Pulmonary artery endothelial cell (primary cell): Measurements from ENCODE around the gene HERC2. TPM values are rescaled to one million over a fixed set of nuclear protein-coding genes. Genes with fewer than 3 reads are reported as not detected.
"Not testable (repeated sequence)": the region's sequence is repeated elsewhere in the genome, so short reads cannot be mapped to it uniquely, and the experiment has no call there.

Source experiments
- DNase-seq: peaks from one replicate; pipeline ENCODE4 v3.0.0-alpha.2; 2011; ENCODE audit warnings: low read depth, low spot score
- total RNA-seq: library from RNA; depleted of rRNA; stranded (reverse); fragments of >200 nt; gene quantifications from 2 replicates; pipeline ENCODE4 v1.2.3, GENCODE V29; 2014

The HERC2 gene
- total RNA-seq, 1 donor from 2014 or later = 62.4 TPM

DNA sequence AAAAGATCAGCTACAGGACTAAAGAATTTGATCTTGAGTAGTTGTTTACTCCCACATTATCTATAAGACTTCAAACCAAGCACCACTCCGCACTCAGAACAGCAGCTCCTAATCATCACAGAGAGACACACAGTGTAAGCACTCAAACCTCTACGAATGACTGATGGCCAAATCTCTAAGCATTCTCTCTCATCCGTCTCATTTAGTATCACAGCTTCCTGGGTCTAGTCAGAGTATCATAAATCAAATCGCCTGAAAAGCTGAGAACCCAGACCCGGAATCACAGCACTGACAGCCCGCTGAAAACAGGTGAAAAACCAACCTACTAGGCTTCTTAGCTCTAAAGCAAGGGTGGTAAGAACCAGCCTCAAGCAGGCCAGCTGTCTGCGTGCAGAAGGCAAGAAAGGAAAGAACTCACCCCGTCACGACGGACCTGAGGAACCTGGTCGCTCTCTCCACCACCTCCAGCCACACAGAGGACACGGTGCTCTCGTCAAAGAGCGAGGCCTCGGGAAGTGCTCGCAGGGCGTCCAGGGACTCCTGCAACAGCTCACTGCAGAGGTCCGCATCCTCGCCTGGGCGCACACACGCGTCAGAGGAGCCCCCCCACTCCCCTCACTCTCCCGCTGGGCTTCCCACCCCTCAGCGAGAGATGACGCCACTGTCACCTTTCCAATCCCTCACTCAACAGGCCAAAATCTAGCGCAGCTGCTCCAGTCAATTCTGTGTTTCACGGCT lies 47.9 kb downstream of the HERC2 start:
- no peak for DNase-seq

- peak; percentile 10 for DNase-seq
Measured at GRCh38 chr15:28273468-28273867, 48.5 kb downstream of the HERC2 start.

DNA sequence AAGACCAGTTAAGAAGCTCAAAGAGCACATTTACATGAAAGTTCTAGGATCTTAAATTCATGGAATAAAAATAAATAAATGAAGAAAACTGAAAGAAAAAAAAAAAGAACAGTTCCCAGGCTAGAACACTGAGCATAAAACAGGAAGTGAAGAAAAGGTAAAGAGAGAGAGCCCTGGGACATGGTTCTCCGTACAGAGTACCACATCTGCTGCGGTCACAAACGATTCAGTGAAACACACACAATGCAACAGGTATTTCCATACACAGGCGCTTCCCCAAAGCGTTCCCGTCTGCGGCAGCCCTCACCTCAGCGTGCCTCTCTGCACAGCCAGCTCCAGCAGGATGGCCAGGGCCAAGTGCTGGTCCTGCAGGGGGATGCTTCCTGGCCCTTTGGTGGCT lies 49.4 kb downstream of the HERC2 start:
- no peak for DNase-seq

- DNase-seq = no peak
Measured at GRCh38 chr15:28271697-28272260, 50.2 kb downstream of the HERC2 start.

GRCh38 chr15:28269097-28269496 lies 52.9 kb downstream of the HERC2 start:
- DNase-seq = peak; percentile 26

- DNase-seq = no peak
Measured at GRCh38 chr15:28267727-28268126, 54.3 kb downstream of the HERC2 start.

DNA sequence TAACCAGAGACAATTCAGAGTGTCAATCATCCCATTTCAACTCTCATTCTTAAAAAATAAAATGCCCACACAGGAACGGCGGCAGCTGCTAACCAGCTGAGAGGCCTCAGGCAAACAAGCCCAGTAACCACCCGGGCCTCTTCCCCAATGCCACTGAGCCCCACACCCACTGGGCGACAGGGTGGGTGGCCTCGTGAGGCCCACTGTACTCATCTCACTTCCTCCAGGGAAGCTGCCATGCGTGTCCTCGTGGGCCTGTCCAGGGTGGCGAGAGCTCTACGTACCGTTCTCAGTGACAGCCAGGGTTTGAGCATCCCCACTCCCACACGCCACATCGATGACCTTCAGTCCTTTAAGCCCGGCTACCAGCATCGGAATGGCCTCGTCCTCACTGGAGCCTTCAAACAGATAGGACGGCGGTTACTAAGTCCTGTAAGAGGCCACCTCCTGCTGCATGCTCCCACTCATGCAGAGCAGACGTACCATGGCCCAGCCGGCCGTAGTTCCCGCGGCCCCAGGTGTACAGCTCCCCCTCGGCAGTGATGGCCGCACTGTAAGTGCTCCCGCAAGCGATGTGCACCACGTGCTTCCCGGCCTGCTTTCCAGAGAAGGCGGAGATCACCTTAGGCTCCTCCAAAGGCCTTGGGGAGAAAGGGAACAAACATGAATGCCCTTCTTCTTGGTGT lies 56.5 kb downstream of the HERC2 start:
- DNase-seq = no peak

DNA sequence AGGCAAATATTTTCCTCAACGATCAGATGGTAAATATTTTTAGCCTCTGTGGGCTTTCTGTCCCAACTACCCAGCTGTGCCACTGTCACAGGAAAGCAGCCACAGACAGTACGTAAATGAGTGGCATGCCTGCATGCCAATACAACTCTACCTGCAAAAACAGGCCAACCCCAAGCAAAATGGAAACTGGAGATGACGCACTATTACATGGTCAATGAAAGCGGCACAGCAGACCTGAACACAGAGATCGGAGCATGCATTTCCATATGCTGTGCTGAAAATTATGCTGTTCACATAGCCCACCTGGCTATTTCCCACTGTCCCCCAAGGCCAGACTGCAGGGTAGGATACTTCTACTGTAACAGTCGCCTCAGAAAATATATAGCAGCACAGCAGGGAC lies 57.8 kb downstream of the HERC2 start:
- no peak for DNase-seq

- DNase-seq = no peak
Measured at GRCh38 chr15:28262438-28262837, 59.5 kb downstream of the HERC2 start.

GRCh38 chr15:28260722-28261121 lies 61.3 kb downstream of the HERC2 start:
- DNase-seq = no peak

- no peak for DNase-seq
Measured at GRCh38 chr15:28260317-28260716, 61.7 kb downstream of the HERC2 start.

DNA sequence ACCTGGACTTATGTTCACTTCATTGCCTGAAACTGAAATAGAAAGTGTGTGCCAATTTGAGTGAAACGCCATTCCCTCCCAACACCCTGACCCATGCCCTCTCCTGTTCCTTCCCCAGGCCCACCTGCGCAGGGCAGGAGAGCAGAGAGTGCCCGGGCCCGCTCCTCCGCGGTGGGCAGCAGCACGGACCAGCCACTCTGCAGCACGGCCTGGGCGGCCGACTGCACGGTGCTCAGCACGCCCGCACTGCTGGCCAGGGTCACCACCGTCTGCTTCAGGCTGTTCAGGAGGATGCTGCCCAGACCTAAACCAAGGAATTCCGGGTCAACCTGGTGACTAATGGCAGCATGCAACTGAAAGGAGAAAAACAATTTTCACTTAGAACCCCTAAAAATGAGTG lies 66.0 kb downstream of the HERC2 start:
- no peak for DNase-seq

GRCh38 chr15:28252831-28253230 lies 69.1 kb downstream of the HERC2 start:
- no peak for DNase-seq

- no peak for DNase-seq
Measured at GRCh38 chr15:28246605-28247004, 75.4 kb downstream of the HERC2 start.

- DNase-seq = no peak
Measured at GRCh38 chr15:28243901-28244300, 78.1 kb downstream of the HERC2 start.

DNA sequence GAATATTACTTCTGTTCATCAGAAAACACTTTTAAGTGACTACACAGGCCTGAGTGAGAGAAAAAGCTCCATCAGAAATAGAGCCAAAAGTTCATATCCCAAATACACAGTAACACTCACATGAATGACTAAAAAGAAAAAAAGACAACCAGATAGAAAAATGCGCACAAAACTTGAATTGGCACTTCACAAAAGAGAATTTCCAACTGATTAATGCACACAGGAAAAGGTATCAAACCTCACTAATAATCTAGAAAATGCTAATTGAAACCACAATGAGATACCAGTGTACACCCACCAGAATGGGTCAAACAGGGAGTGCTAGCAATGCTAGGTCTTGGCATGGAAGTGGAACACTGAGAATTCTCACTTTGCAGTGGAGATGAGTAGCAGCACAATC lies 78.6 kb downstream of the HERC2 start:
- no peak for DNase-seq

DNA sequence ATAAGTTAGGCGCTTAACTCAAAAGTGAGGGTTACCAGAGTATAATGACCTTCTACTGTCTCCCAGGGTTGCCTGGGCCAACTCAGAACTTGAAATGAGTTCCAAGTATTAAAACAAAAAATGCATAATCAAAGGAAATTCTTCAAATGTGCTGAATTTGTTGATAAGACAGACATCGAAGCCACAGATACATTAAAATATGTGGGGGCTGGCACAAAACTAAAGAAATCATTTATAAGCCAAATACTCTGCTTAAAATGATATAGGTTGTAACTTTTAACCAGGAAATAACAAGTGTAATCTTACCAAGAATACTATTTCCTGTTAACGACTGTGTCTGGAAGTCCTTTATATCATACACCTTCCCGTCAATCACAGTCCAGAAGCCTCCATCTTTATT lies 83.7 kb downstream of the HERC2 start:
- DNase-seq = peak; percentile 27

DNA sequence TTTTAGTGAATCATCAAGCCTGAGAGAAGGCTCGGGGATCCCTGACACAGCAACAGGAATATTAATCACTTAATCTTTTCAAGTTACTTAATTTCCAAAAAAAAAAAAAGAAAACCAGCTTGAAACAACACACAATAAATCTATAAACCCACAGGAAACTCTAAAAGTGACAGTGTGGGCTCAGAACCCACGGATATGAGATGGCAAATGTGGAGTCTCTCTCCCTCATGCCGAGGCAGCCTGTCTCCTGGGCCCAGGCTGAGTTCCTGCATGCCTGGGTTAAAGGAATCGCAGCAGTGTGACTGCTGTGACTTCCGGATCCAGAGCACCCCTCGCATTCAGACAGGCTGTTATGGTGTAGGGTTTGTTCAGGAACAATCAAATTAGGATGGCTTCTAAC lies 90.2 kb downstream of the HERC2 start:
- not testable (repeated sequence) for DNase-seq

GRCh38 chr15:28231336-28231735 lies 90.6 kb downstream of the HERC2 start:
- not testable (repeated sequence) for DNase-seq

DNA sequence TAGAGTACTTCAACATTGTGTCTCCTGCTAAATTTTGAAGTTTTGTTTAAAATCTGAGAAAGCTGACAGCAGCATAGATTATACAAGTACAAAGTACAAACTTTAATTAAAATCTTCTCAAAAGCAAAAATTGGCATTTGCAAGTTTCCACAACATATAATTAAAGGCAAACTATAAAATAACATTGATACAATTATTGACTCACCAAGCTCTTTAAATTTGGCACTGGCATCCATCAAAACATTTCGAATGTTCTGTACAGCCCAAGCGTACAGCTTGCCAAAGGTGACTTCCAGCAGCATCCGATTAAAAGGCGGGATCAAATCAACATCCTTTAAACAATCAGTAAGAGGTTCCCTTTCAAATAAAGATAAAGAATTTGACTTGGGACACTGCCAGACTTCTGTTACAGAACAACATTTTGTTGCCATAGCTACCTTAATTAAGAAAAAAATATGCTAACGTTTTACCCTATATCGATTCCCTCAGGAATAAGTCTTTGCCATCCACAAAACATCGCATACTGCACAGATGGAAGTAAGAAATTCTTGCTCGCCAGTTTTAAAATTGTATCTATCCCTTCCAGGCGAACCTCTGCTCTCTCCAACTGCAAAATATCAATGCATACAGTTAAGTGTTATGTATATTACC lies 92.9 kb downstream of the HERC2 start:
- DNase-seq = peak; percentile 39

- no peak for DNase-seq
Measured at GRCh38 chr15:28228096-28228495, 93.9 kb downstream of the HERC2 start.

GRCh38 chr15:28227303-28227702 lies 94.7 kb downstream of the HERC2 start:
- DNase-seq = not testable (repeated sequence)
